Cardiac muscle cell (in vitro differentiated cells and primary cell): Measurements from ENCODE around the gene SCRT2. TPM values are rescaled to one million over a fixed set of nuclear protein-coding genes. Genes with fewer than 3 reads are reported as not detected.

Experiments
- DNase-seq, 2 donors: peaks; one replicate each; pipeline versions ENCODE4 v3.0.0 to v3.0.0-alpha.2; 2010 to 2017; ENCODE audit warnings: low read depth in 1 of 2, low spot score in 1 of 2
- H3K27ac ChIP-seq: fragments of 200-600 bp; sonication (generic); 2 replicates; pipeline ENCODE4 v1.5.1; 2016
- H3K27me3 ChIP-seq: fragments of 200-600 bp; sonication (generic); 2 replicates; pipeline ENCODE4 v1.6.0; 2016; ENCODE audit warnings: control low read depth
- H3K36me3 ChIP-seq: fragments of 200-600 bp; sonication (generic); 2 replicates; pipeline ENCODE4 v1.5.1; 2016; ENCODE audit warnings: control low read depth
- H3K4me1 ChIP-seq: fragments of 200-600 bp; sonication (generic); 2 replicates; pipeline ENCODE4 v1.8.1; 2017; ENCODE audit warnings: low read depth, mild to moderate bottlenecking, mixed run types
- H3K4me3 ChIP-seq: fragments of 200-600 bp; sonication (generic); 2 replicates; pipeline ENCODE4 v1.5.1; 2016; ENCODE audit warnings: mild to moderate bottlenecking
- H3K9me3 ChIP-seq: fragments of 200-600 bp; sonication (generic); 2 replicates; pipeline ENCODE4 v1.5.1; 2017; ENCODE audit warnings: low read depth, mild to moderate bottlenecking, control low read depth
- CTCF ChIP-seq: IDR thresholded peaks from 2 replicates; pipeline ENCODE4 v1.5.1; 2012; ENCODE audit warnings: low read depth, mild to moderate bottlenecking, low read length
- polyA plus RNA-seq: library from polyadenylated mRNA; unstranded; fragments of >200 nt; fragmentation: Nextera tagmentation; extraction: Ambion mirVana; gene quantifications from 2 replicates; pipeline ENCODE4 v1.2.1, GENCODE V29; 2016
- total RNA-seq: library from RNA; depleted of rRNA; stranded (reverse); fragments of >200 nt; gene quantifications from 2 replicates; pipeline ENCODE4 v1.2.3, GENCODE V29; 2016

Gene SCRT2
- total and polyA plus RNA-seq, 2 experiments from 2014 or later: not detected

- Histone ChIP-seq H3K27me3 (peaks cover 7% of the 10 kb centered on the region), H3K36me3 (no peaks in the 10 kb centered on the region), H3K9me3 (no peaks in the 10 kb centered on the region), H3K4me3 (no peak overlapping the region), H3K4me1 (no peaks in the 10 kb centered on the region), H3K27ac (no peak overlapping the region)
- no peak for DNase-seq
- no peak for TF ChIP-seq CTCF
Measured at GRCh38 chr20:719068-719467, 43.5 kb upstream of the SCRT2 start.

- no peak for TF ChIP-seq CTCF
- Histone ChIP-seq H3K36me3 (no peaks in the 10 kb centered on the region), H3K4me3 (no peak overlapping the region), H3K9me3 (no peaks in the 10 kb centered on the region), H3K27me3 (no peaks in the 10 kb centered on the region), H3K4me1 (no peaks in the 10 kb centered on the region), H3K27ac (no peak overlapping the region)
- DNase-seq: no peak
Measured at GRCh38 chr20:717832-718231, 42.2 kb upstream of the SCRT2 start.

GRCh38 chr20:717271-717670, 41.7 kb upstream of the SCRT2 start:
- TF ChIP-seq CTCF: no peak
- no peaks in the 10 kb centered on the region for H3K36me3 ChIP-seq
- no peaks in the 10 kb centered on the region for H3K9me3 ChIP-seq
- H3K4me1 ChIP-seq: no peaks in the 10 kb centered on the region
- H3K4me3 ChIP-seq: no peak overlapping the region
- DNase-seq: no peak
- no peaks in the 10 kb centered on the region for H3K27me3 ChIP-seq
- no peak overlapping the region for H3K27ac ChIP-seq

- no peak for TF ChIP-seq CTCF
- no peak for DNase-seq
- Histone ChIP-seq H3K4me3 (no peak overlapping the region), H3K27me3 (no peaks in the 10 kb centered on the region), H3K36me3 (no peaks in the 10 kb centered on the region), H3K9me3 (no peaks in the 10 kb centered on the region), H3K27ac (no peak overlapping the region), H3K4me1 (no peaks in the 10 kb centered on the region)
Measured at GRCh38 chr20:714453-714852, 38.9 kb upstream of the SCRT2 start.

GRCh38 chr20:711576-711975, 36.0 kb upstream of the SCRT2 start:
- no peak overlapping the region for H3K4me3 ChIP-seq
- no peaks in the 10 kb centered on the region for H3K4me1 ChIP-seq
- H3K27me3 ChIP-seq: no peaks in the 10 kb centered on the region
- H3K9me3 ChIP-seq: no peaks in the 10 kb centered on the region
- H3K27ac ChIP-seq: no peak overlapping the region
- no peak for DNase-seq
- TF ChIP-seq CTCF: no peak
- no peaks in the 10 kb centered on the region for H3K36me3 ChIP-seq
